NT2/D1 (cell line): Measurements from ENCODE around the gene CD300H.

Experiments
- DNase-seq: peaks from one replicate; pipeline ENCODE4 v3.0.0-alpha.2; 2011; ENCODE audit warnings: low read depth, low spot score
- H3K27me3 ChIP-seq: 2 replicates; pipeline ENCODE4 v1.6.0; 2011; ENCODE audit warnings: mild to moderate bottlenecking; ENCODE audit not compliant: insufficient read length, insufficient read depth
- H3K36me3 ChIP-seq: 2 replicates; pipeline ENCODE4 v1.6.1; 2011; ENCODE audit warnings: mild to moderate bottlenecking, low read length, mixed read lengths; ENCODE audit not compliant: insufficient read depth, insufficient read length
- H3K4me1 ChIP-seq: 2 replicates; pipeline ENCODE4 v1.5.1; 2011; ENCODE audit not compliant: insufficient read depth, insufficient read length
- H3K4me3 ChIP-seq: 2 replicates; pipeline ENCODE4 v1.5.1; 2011; ENCODE audit warnings: low read depth; ENCODE audit not compliant: insufficient read length
- H3K9ac ChIP-seq: 2 replicates; pipeline ENCODE4 v1.6.0; 2011; ENCODE audit warnings: low read depth; ENCODE audit not compliant: insufficient read length
- H3K9me3 ChIP-seq: 2 replicates; pipeline ENCODE4 v1.5.1; 2011; ENCODE audit warnings: mild to moderate bottlenecking, low read length; ENCODE audit not compliant: insufficient read depth
- SUZ12 ChIP-seq: IDR thresholded peaks from 2 replicates; pipeline ENCODE4 v1.6.1; 2011; ENCODE audit not compliant: insufficient read length, insufficient read depth; ENCODE audit errors: extremely low read depth
- YY1 ChIP-seq: IDR thresholded peaks from 2 replicates; pipeline ENCODE4 v1.6.1; 2011; ENCODE audit not compliant: insufficient read length, insufficient read depth
- ZNF274 ChIP-seq: IDR thresholded peaks from 2 replicates; pipeline ENCODE4 v1.6.1; 2011; ENCODE audit warnings: mild to moderate bottlenecking, low read depth, low read length

Gene CD300H

DNA sequence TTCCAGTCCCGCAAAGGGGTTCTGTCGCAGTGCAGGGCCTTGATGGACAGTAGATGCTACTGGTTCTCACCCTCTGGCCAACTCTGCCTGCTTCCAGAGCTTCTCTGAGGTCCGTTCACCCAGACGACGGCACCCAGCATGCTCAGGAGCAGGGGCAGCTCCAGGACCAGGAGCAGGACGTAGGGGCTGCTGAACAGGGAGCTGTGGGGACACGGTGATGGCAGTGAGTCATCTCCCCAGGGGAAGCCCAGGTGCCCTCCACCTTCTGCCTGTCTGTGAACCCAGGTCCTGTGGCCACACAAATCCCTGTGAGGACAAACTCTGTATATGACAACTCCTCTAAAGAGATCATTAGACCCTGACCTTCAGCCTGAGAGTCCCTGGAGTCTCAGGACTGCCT is 18.0 kb downstream of the CD300H start:
- Histone ChIP-seq H3K36me3 (no peaks in the 10 kb centered on the region), H3K4me1 (no peaks in the 10 kb centered on the region), H3K27me3 (peaks cover 14% of the 10 kb centered on the region), H3K9ac (no peak overlapping the region), H3K4me3 (no peak overlapping the region), H3K9me3 (no peaks in the 10 kb centered on the region)
- no peak for DNase-seq
- no peak for TF ChIP-seq ZNF274
- TF ChIP-seq YY1 = no peak
- no peak for TF ChIP-seq SUZ12

DNA sequence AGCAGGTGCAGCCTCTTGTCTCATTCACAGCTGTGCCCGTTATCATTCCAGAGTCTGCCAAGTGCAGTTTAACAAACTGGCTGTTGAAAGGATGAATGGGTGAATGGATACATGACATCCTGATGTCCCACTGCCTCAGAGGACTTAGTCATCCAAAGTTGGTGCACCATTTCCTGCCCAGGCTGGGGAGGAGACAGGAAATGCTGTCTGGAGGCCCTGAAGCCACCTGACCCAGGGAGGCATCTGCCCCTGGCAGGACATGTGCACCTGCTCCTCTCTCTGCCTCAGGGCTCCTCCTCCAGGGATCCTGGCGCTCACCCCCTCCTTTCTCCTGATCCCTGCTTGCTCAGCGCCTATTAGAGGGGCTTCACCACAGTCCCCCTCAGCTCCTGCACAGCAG is 19.6 kb downstream of the CD300H start:
- DNase-seq = no peak
- TF ChIP-seq SUZ12 (no peak), YY1 (no peak), ZNF274 (no peak)
- H3K4me1 ChIP-seq = no peaks in the 10 kb centered on the region
- no peaks in the 10 kb centered on the region for H3K9me3 ChIP-seq
- H3K27me3 ChIP-seq = peaks cover 13% of the 10 kb centered on the region
- no peak overlapping the region for H3K9ac ChIP-seq
- H3K36me3 ChIP-seq = no peaks in the 10 kb centered on the region
- H3K4me3 ChIP-seq = no peak overlapping the region

DNA sequence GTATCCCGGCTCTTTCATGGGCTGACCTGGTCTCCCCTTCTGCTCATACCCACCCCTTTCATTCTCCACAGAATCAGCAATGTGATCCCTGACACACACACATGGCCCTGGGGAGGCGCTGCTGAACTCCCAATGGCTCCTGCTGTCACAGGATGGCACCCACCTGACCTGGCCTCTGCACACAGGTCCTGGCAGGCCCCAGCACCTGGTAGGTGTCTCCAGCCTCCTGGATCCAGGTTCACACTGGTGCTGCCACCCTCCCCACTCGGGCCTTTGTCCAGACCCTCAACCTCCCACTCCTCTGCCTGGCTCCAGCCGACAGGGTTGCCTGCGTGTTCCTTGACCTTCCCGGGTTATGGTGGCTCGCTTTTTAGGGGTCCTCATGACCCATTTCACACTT is 20.0 kb downstream of the CD300H start:
- no peak overlapping the region for H3K4me3 ChIP-seq
- H3K4me1 ChIP-seq = no peaks in the 10 kb centered on the region
- no peak overlapping the region for H3K9ac ChIP-seq
- TF ChIP-seq ZNF274 (no peak), SUZ12 (no peak)
- H3K9me3 ChIP-seq = no peaks in the 10 kb centered on the region
- peaks cover 10% of the 10 kb centered on the region for H3K27me3 ChIP-seq
- H3K36me3 ChIP-seq = no peaks in the 10 kb centered on the region
- DNase-seq = no peak

DNA sequence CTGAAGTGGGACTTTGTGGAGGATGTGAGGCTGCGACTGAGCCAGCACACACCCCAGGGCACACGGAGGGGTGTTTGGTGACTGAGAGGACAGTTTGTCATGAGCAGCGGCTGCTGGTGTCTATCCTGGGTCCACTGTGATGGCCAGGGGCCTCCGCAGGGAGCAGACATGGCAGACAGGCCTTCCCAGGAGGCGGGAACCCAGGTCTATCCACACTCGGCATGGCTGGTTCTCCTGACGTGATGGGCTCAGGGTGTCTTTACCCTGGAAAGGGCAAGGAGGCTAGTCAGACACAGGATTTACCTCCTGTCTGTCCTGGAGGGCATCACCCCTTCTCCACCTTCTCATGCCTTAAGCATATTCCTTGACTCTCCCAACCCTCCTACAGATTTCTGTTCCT is 20.7 kb downstream of the CD300H start:
- TF ChIP-seq YY1 (no peak), SUZ12 (no peak), ZNF274 (no peak)
- H3K4me3 ChIP-seq = no peak overlapping the region
- DNase-seq = no peak
- no peak overlapping the region for H3K9ac ChIP-seq
- H3K4me1 ChIP-seq = no peaks in the 10 kb centered on the region
- H3K27me3 ChIP-seq = peaks cover 10% of the 10 kb centered on the region
- no peaks in the 10 kb centered on the region for H3K36me3 ChIP-seq
- H3K9me3 ChIP-seq = no peaks in the 10 kb centered on the region

DNA sequence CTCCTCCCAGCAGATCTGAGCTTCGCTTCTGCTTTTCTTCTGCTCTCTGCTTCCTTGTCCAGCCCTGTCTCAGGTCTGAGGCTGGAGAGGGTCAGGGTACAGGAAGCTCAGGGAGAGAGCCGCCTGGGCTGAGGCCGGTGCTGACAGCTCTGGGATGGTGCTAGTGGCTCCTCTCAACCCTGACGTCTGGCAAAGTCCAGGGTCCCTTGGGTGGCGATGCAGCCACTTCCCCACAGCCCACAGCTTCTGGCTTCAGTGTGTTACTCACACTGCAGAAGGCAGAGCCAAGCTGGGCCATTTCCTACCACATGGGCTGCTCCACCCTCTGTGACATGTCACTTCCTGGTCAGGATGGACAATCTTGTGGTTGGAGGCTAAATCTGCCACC is 21.5 kb downstream of the CD300H start, which contains the start of gene CD300C:
Gene CD300C (minus strand): TSS at position 273 of the 388 bp plus-strand sequence. CDS start 333 bp downstream, outside the sequence.
- Histone ChIP-seq H3K27me3 (peaks cover 10% of the 10 kb centered on the region), H3K4me3 (no peak within 1 kb of the TSS), H3K9me3 (no peaks in the 10 kb centered on the region), H3K9ac (no peak within 1 kb of the TSS), H3K4me1 (no peaks in the 10 kb centered on the region), H3K36me3 (no peaks in the 10 kb centered on the region)
- DNase-seq = no peak
- TF ChIP-seq SUZ12 (no peak), ZNF274 (no peak), YY1 (no peak)

DNA sequence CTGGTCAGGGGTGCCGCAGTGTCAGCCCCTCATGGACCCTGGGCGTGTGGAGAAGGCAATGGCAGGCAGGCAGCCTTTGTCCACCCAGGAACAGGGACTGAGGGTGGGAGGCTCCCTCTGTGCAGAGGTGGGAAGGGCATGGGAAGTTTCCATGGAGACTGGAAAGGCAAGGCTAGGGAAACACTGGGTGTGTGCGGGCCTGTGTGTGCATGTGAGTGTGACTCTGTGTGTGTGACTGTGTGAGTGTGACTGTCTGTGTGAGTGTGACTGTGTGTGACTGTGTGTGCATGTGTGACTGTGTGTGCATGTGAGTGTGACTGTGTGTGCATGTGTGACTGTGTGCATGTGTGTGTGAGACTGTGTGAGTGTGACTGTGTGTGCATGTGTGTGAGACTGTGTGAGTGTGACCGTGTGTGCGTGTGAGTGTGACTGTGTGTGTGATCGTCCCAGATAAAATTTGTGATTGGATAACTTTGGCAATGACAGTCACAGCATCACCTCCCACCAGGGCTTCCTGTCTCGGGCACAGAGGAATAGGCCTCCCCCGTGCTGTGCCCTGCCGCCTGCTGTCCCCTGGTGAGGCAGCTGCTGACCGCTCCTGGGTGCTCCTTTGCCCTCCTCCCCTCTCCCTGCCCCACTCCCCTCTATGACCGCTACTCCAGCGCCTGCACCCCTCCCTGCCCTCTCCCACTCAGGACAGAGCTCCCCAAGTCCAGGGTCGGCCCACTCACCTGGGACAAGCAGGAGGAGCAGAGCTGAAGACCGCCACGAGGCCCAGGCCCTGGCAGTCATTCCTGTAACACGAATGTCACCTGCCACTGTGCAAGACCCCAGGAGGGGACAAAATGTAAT is 22.1 kb downstream of the CD300H start:
- H3K27me3 ChIP-seq = peaks cover 10% of the 10 kb centered on the region
- DNase-seq = no peak
- no peak overlapping the region for H3K9ac ChIP-seq
- H3K36me3 ChIP-seq = no peaks in the 10 kb centered on the region
- TF ChIP-seq ZNF274 (no peak), SUZ12 (no peak), YY1 (no peak)
- no peaks in the 10 kb centered on the region for H3K9me3 ChIP-seq
- no peak overlapping the region for H3K4me3 ChIP-seq
- H3K4me1 ChIP-seq = no peaks in the 10 kb centered on the region

DNA sequence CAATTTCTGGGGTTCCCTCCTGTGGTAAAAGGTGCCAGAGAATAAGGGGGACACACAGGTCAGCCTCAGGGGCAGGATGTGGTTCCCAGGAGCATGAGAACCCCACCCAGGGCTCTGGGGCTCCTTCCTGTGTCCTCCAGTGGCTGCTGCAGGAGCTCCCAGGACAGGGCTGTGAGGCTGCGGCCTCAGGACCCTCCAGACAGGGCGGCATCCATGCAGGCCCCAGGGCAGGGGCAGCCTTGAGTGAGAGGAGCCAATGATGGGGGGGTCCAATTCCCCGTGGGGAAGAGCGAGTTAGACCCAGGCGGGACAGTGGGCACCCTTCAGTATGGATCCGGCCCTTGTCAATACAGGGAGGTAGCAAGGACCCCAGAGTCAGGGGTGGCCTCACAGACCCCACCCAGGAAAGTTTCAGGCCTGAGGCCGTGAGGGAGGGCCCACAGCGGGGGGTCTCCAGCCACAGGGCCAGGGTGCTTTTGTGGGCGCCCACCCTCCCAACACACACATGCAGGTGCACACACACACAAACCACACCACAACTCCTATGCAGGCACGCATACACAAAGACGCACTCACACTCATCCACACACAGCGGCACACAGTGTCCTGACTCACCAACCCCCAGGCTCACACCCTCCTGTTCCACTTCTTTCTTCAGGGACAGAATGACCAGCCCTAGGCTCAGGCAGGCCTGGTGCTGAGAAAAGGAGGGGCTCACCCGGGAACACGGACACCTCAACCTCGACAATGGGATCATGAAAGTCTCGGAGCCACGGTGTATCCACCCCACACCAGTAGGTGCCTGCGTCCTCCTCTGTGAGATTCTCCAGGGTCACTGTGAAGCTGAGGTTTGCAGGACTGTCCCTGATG is 23.2 kb downstream of the CD300H start:
- H3K9ac ChIP-seq = no peak overlapping the region
- TF ChIP-seq ZNF274 (no peak), SUZ12 (no peak), YY1 (no peak)
- H3K9me3 ChIP-seq = no peaks in the 10 kb centered on the region
- peaks cover 2% of the 10 kb centered on the region for H3K27me3 ChIP-seq
- H3K4me1 ChIP-seq = no peaks in the 10 kb centered on the region
- no peaks in the 10 kb centered on the region for H3K36me3 ChIP-seq
- H3K4me3 ChIP-seq = no peak overlapping the region
- DNase-seq = no peak
